ENCODE results near the gene LMO4.
A peak's percentile ranks its signal among the peaks of the same experiment; 100 is the strongest.

LMO4 gene

GRCh38 chr1:87318056-87318650 lies 10.5 kb upstream of the LMO4 start:
- peak overlapping the region; percentile 71 for H3K4me2 ChIP-seq (ENCODE audit: low read length)

GRCh38 chr1:87318806-87319205 lies 9.9 kb upstream of the LMO4 start:
- Histone ChIP-seq H3K9me3 (ENCODE audit: insufficient read depth, low read length) (no peaks in the 10 kb centered on the region), H4K20me1 (ENCODE audit: insufficient read depth, low read length) (no peaks in the 10 kb centered on the region), H3K4me2 (ENCODE audit: low read length) (no peak overlapping the region), H3K27ac (ENCODE audit: low read length) (no peak overlapping the region), H2AFZ (ENCODE audit: low read depth, low read length) (no peak overlapping the region), H3K36me3 (replicated peaks; ENCODE audit: low read depth, low read length) (no peaks in the 10 kb centered on the region), H3K4me3 (ENCODE audit: low read length) (no peak overlapping the region), H3K79me2 (ENCODE audit: low read length) (no peaks in the 10 kb centered on the region), H3K9ac (ENCODE audit: low read length) (no peak overlapping the region), H3K27me3 (ENCODE audit: low read depth, low read length) (peaks cover 12% of the 10 kb centered on the region), H3K4me1 (ENCODE audit: low read length) (peaks cover 33% of the 10 kb centered on the region)
- TF ChIP-seq CTCF (IDR thresholded peaks at IDR 0.05; ENCODE audit: low read depth, low read length) (no peak), EZH2phosphoT487 (IDR thresholded peaks at IDR 0.05; ENCODE audit: low read depth) (no peak)

More at GRCh38 chr1:87318056-87318650, 10.5 kb upstream of the LMO4 start:
- no peaks in the 10 kb centered on the region for H3K79me2 ChIP-seq (ENCODE audit: low read length)
- H3K27me3 ChIP-seq (ENCODE audit: low read depth, low read length), result peaks cover 12% of the 10 kb centered on the region
- no peak overlapping the region for H3K27ac ChIP-seq (ENCODE audit: low read length)
- no peaks in the 10 kb centered on the region for H3K9me3 ChIP-seq (ENCODE audit: insufficient read depth, low read length)
- no peak overlapping the region for H3K9ac ChIP-seq (ENCODE audit: low read length)
- TF ChIP-seq EZH2phosphoT487 (IDR thresholded peaks at IDR 0.05; ENCODE audit: low read depth) (no peak), CTCF (IDR thresholded peaks at IDR 0.05; ENCODE audit: low read depth, low read length) (no peak)
- H4K20me1 ChIP-seq (ENCODE audit: insufficient read depth, low read length), result no peaks in the 10 kb centered on the region
- H3K4me3 ChIP-seq (ENCODE audit: low read length), result peak overlapping the region; percentile 47
- H2AFZ ChIP-seq (ENCODE audit: low read depth, low read length), result no peak overlapping the region
- H3K4me1 ChIP-seq (ENCODE audit: low read length), result peaks cover 33% of the 10 kb centered on the region
- H3K36me3 ChIP-seq (replicated peaks; ENCODE audit: low read depth, low read length), result no peaks in the 10 kb centered on the region

- H3K9me3 ChIP-seq (ENCODE audit: insufficient read depth, low read length), result no peaks in the 10 kb centered on the region
- H3K4me2 ChIP-seq (ENCODE audit: low read length), result no peak overlapping the region
- no peak overlapping the region for H3K4me3 ChIP-seq (ENCODE audit: low read length)
- TF ChIP-seq EZH2phosphoT487 (IDR thresholded peaks at IDR 0.05; ENCODE audit: low read depth) (no peak), CTCF (IDR thresholded peaks at IDR 0.05; ENCODE audit: low read depth, low read length) (peak; percentile 68)
- no peak overlapping the region for H3K27ac ChIP-seq (ENCODE audit: low read length)
- H3K79me2 ChIP-seq (ENCODE audit: low read length), result no peaks in the 10 kb centered on the region
- no peak overlapping the region for H3K9ac ChIP-seq (ENCODE audit: low read length)
- H3K4me1 ChIP-seq (ENCODE audit: low read length), result peaks cover 14% of the 10 kb centered on the region; the same call in 1 of the 2 replicates
- H4K20me1 ChIP-seq (ENCODE audit: insufficient read depth, low read length), result no peaks in the 10 kb centered on the region; the same call in 1 of the 2 replicates
- no peak overlapping the region; the same call in 1 of the 2 replicates for H2AFZ ChIP-seq (ENCODE audit: low read depth, low read length)
- no peaks in the 10 kb centered on the region for H3K27me3 ChIP-seq (ENCODE audit: low read depth, low read length)
- no peaks in the 10 kb centered on the region for H3K36me3 ChIP-seq (replicated peaks; ENCODE audit: low read depth, low read length)
Measured at GRCh38 chr1:87325982-87326738, 2.5 kb upstream of the LMO4 start.
